Thyroid gland (tissue), 4 donors: Measurements from ENCODE around the gene MYBBP1A. TPM values are rescaled to one million over a fixed set of nuclear protein-coding genes. Genes with fewer than 3 reads are reported as not detected.

ENCODE experiments used
- DNase-seq, 2 donors: peaks; one replicate each; pipeline ENCODE4 v3.0.0-alpha.2; 2019
- H3K27ac ChIP-seq, 3 donors: fragments of 200-600 bp; sonication (generic); 1 replicate in 2 of 3; 2 replicates in 1 of 3; pipeline ENCODE4 v1.5.1; 2016 to 2019; ENCODE audit warnings: mild to moderate bottlenecking in 1 of 3, moderate library complexity in 1 of 3
- H3K27me3 ChIP-seq: fragments of 200-600 bp; sonication (generic); one replicate; pipeline ENCODE4 v1.5.1; 2019
- H3K36me3 ChIP-seq, 2 donors: fragments of 200-600 bp; sonication (generic); one replicate each; pipeline ENCODE4 v1.5.1; 2016 to 2019
- H3K4me1 ChIP-seq, 2 donors: fragments of 200-600 bp; sonication (generic); one replicate each; pipeline ENCODE4 v1.5.1; 2017 to 2019
- H3K4me3 ChIP-seq, 3 donors: fragments of 200-600 bp; sonication (generic); replicated peaks in 1 of 3; 1 replicate in 2 of 3; 2 replicates in 1 of 3; pipeline ENCODE4 v1.5.1; 2016; ENCODE audit warnings: mild to moderate bottlenecking in 1 of 3
- H3K9me3 ChIP-seq: fragments of 200-600 bp; sonication (generic); one replicate; pipeline ENCODE4 v1.5.1; 2017
- POLR2A ChIP-seq, 2 donors: fragments of 450-650 bp; IDR thresholded peaks; one replicate each; pipeline ENCODE4 v1.6.1; 2017; ENCODE audit warnings: antibody characterized with exemption in 2 of 2, mild to moderate bottlenecking in 2 of 2, moderate library complexity in 1 of 2
- WGBS, 2 donors: methylation state at CpG; one replicate each; pipeline ENCODE4 v1.1.5; 2017; 5-methylcytosine and 5-hydroxymethylcytosine counted together
- intact Hi-C: fragments of 100-400 bp; cut with DNase I; formaldehyde crosslinking; loops from one replicate; pipeline ENCODE4 v1.15.1; 2023
- total RNA-seq, 4 donors: library from RNA; depleted of rRNA; stranded (reverse); fragments of >200 nt; gene quantifications; one replicate each; pipeline ENCODE4 v1.2.3, GENCODE V29; 2016
- TF ChIP-seq, protein P1 (sequence below), 6 experiments: fragments of 200-600 bp in 3 of 6; fragments of 450-650 bp in 3 of 6; sonication (generic) in 3 of 6; IDR thresholded peaks; one replicate each; pipeline ENCODE4 v1.5.1; 2016 to 2019; ENCODE audit warnings: antibody characterized with exemption in 6 of 6, mild to moderate bottlenecking in 2 of 6, inconsistent platforms in 1 of 6, moderate library complexity in 1 of 6

Gene MYBBP1A
- total RNA-seq, 4 donors from 2014 or later, result 23.5 to 50.2 (median 37.6) TPM

DNA sequence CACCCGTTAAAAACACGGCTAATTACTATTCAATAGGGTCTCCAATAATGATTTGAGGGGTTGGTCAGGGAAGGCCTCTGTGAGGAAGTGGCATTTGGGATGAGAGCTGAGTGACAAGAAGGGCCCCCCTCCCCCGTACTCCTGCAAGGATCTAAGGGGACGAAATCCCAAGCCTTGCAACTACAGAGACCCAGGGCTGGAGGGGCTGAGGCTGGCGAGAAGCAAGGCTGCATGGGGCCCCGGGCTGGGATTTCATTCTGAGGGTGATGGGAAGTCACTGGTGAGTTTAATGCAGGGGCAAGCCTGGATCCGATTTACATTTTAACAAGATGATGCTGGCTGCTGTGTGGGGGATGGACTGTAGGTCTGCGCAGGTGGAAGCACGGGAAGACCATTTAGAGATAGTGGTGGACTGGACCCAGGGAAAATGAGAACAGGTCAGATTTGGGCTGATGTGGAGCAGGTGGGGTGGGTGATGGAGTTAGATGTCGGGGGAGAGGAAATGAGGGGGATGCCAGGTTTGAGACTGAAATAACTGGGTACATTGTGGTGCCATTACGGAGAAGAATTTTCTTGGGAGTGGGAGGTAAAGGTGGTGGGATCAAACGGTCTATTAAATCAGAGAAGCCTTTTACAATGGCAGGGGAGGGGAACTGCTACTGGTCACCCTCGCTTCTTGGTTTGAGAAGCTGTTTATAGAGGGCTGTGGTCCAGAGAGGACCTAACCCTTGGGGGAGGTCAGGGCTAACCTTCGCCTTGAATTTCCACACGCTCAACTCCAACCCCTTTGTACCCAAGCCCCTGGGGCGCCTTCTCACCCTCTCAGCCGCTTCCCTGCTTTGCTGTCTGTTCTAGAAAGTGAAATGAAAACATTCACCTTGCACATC is 932 bp upstream of the MYBBP1A start:
- peak overlapping the region in 2 of 3 donors; percentile 59 to 80 for H3K27ac ChIP-seq
- peak overlapping the region; percentile 50 to 82 (median 75) for H3K4me3 ChIP-seq
- WGBS, 2 donors, result 58 to 60% methylated on average over 17 of the region's 17 CpGs
- TF ChIP-seq POLR2A (IDR thresholded peaks at IDR 0.05), result no peak
- TF ChIP-seq, protein P1, sequence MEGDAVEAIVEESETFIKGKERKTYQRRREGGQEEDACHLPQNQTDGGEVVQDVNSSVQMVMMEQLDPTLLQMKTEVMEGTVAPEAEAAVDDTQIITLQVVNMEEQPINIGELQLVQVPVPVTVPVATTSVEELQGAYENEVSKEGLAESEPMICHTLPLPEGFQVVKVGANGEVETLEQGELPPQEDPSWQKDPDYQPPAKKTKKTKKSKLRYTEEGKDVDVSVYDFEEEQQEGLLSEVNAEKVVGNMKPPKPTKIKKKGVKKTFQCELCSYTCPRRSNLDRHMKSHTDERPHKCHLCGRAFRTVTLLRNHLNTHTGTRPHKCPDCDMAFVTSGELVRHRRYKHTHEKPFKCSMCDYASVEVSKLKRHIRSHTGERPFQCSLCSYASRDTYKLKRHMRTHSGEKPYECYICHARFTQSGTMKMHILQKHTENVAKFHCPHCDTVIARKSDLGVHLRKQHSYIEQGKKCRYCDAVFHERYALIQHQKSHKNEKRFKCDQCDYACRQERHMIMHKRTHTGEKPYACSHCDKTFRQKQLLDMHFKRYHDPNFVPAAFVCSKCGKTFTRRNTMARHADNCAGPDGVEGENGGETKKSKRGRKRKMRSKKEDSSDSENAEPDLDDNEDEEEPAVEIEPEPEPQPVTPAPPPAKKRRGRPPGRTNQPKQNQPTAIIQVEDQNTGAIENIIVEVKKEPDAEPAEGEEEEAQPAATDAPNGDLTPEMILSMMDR (IDR thresholded peaks at IDR 0.05), result no peak
- H3K27me3 ChIP-seq, result no peaks in the 10 kb centered on the region
- H3K9me3 ChIP-seq, result no peaks in the 10 kb centered on the region
- peaks cover 15 to 17% of the 10 kb centered on the region in 2 donors for H3K4me1 ChIP-seq
- intact Hi-C loops, result no loop called here
- peaks cover 8 to 12% of the 10 kb centered on the region in 2 donors for H3K36me3 ChIP-seq
- no peak for DNase-seq

DNA sequence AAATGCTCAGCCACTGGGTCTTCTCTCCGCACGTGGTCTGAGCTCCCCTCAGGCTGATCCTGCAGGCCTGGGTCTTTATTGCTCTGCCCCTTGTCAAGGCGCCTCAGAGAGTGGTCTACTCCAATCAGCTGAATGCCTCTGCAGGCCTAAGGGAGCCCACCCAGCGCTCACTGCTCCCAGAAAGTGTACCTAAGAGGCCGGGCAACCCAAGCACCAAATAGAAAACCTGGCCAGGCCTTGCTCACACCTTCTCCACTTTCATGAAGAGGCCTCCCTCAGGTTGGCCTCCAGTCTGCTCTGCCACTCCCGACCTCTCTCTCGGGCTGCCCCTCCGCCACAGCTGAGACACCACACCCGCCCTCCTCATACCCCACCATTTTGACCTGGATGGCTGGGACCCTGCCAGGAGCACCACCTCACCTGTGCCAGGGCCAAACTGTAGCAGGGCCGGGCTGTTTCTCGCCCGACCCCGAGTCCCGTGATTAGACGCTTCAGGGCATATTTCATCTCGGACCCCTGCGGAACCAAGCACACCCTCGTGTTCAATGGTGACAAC is 665 bp downstream of the MYBBP1A start:
- no peaks in the 10 kb centered on the region for H3K9me3 ChIP-seq
- H3K27ac ChIP-seq, result no peak overlapping the region
- DNase-seq, result no peak
- TF ChIP-seq POLR2A (IDR thresholded peaks at IDR 0.05), result no peak
- TF ChIP-seq, protein P1 (IDR thresholded peaks at IDR 0.05), result no peak
- intact Hi-C loops, result no loop called here
- WGBS, 2 donors, result 25 to 40% methylated on average over 9 to 10 of the region's 18 CpGs
- peaks cover 15 to 17% of the 10 kb centered on the region in 2 donors for H3K4me1 ChIP-seq
- no peaks in the 10 kb centered on the region for H3K27me3 ChIP-seq
- H3K36me3 ChIP-seq, result peaks cover 19 to 25% of the 10 kb centered on the region in 2 donors
- peak overlapping the region; percentile 50 to 82 (median 75) for H3K4me3 ChIP-seq

DNA sequence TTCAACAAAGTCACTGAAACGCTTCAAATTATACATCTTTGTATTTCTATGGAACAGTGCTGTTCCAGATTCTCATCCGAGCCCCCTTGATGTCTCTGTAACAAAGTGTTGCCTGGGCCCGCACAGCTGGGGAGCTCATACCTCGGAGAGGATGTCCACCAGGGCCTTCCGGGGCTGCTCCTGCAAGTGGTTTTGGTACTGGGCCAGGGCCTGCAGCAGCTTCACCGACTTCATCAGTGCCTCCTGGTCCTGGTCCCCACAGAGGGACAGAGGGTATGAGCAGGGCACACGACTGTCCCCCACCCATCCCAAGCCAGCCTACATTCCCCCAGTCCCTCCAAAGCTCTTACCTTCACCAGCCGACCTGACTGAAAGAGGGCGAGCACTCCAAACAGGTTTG is 1.5 kb downstream of the MYBBP1A start:
- Histone ChIP-seq H3K27ac (no peak overlapping the region), H3K36me3 (peaks cover 28 to 33% of the 10 kb centered on the region in 2 donors), H3K4me1 (peaks cover 15 to 17% of the 10 kb centered on the region in 2 donors), H3K9me3 (no peaks in the 10 kb centered on the region), H3K27me3 (no peaks in the 10 kb centered on the region), H3K4me3 (no peak overlapping the region)
- DNase-seq, result no peak
- TF ChIP-seq, protein P1 (IDR thresholded peaks at IDR 0.05), result no peak
- no peak for TF ChIP-seq POLR2A (IDR thresholded peaks at IDR 0.05)
- WGBS, 2 donors, result 78% methylated on average over 9 of the region's 9 CpGs
- intact Hi-C loops, result no loop called here

DNA sequence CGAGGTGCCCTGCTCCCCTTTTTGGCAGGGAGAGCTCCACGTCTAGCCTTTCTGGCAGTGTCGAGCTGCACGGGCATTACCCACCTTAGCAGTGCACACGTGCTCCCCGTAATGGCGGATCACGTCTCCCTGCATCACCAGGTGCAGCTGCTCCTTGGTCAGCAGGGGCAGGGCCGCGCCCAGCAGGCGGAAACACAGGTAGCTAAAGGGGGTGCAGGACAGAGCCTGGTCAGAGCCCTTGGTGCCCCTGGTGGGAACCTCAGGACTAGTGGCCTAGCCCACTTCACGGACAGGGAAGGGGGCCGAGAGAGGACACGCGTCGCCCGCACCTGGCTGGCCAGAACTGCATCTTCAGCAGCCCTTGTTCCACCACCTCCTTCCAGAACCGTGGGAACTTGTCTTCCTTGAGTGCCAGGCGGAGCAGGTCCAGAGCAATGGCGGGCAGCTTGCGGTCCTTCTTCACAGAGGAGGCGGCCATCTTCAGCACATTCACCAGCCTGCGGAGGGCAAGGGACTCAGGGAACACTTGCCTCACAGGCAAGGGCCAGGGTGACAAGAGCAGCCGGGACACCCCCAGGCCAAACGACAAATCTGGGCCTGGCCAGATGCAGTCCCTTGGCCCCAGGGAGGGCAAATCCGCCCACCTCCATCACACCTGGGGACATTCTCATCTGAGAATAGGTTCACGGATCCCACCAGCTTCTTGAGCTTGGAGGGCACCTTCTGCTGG is 3.2 kb downstream of the MYBBP1A start:
- peaks cover 15 to 17% of the 10 kb centered on the region in 2 donors for H3K4me1 ChIP-seq
- no peak for TF ChIP-seq POLR2A (IDR thresholded peaks at IDR 0.05)
- TF ChIP-seq, protein P1 (IDR thresholded peaks at IDR 0.05), result no peak
- intact Hi-C loops, result no loop called here
- H3K4me3 ChIP-seq, result no peak overlapping the region
- no peaks in the 10 kb centered on the region for H3K9me3 ChIP-seq
- H3K36me3 ChIP-seq, result peaks cover 37 to 48% of the 10 kb centered on the region in 2 donors
- H3K27ac ChIP-seq, result no peak overlapping the region
- no peaks in the 10 kb centered on the region for H3K27me3 ChIP-seq
- no peak for DNase-seq
- WGBS, 2 donors, result 93 to 98% methylated on average over 20 to 21 of the region's 27 CpGs
